KG1 (cell line): ENCODE results near the gene DENND2A.

Experiments
- DNase-seq: peaks from one replicate; lab custom pipeline; 2025; lab: John Stamatoyannopoulos, UW

DENND2A gene

DNA sequence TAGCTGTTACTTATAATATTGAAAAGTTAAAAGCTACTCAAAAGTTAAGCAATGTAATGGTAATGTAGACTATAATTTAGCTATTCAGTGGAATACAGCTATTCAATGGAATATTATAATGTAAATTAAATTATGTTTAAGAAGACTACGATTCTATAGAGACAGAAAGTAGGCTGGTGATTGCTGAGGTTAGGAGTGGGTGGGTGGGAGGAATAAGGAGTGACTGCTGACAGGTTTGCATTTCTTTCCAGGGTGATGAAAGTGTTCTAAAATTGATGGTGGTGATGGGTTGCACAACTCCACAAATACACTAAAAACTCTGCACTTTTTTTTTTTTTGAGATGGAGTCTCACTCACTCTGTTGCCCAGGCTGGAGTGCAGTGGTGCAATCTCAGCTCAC, 21.4 kb downstream of the DENND2A start:
- no peak for DNase-seq

DNA sequence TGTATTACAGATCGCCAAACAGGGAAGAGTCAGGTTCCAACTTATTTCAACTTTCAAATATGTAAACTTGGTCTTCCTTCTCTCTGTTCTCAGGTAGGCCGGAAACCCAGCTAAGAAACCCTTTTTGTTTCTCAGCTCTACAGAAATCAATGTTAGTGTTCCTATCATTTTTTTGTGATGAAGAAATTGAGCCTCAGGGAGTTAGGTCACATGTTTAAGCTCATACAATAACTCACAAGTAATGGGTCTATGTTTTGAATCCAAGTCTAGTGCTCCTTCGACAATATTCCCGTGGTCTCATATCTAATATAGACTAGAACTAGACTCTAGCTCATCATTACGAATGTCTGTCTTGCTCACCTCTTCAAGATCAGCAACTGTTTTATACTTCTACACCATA, 22.3 kb downstream of the DENND2A start:
- no peak for DNase-seq

DNA sequence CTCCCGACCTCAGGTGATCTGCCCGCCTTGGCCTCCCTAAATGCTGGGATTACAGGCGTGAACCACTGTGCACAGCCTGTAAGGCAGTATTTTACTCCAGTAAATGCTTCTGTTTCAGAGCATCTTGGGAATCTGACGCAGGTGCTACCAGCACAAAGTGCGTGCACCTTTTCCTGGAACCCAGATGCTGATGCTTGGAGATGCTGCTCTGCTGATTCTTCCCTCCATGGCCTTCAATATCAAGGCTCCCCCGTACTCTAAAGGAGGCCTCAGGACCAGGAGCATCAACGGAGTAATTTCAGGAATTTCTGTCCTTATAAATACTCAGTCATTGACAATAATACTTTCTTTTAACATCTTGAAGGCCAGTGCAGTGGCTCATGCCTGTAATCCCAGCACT, 23.5 kb downstream of the DENND2A start:
- no peak for DNase-seq

DNA sequence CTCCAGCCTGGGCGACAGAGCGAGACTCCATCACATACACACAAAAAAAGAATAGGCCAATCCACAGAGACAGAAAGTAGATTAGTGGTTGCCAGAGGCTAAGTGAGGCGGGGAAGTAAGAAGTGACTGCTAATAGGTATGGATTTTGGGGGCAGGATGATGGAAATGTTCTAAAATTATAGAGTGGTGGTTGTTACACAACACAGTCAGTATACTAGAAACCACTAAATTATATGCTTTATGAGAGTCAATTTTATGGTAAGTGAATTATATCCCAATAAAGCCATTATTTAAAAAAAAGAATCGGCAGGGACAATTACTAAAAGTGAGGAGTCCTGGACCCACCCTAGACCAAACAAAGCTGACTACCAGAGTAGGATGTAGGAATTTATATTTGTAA, 24.3 kb downstream of the DENND2A start:
- DNase-seq: no peak

DNA sequence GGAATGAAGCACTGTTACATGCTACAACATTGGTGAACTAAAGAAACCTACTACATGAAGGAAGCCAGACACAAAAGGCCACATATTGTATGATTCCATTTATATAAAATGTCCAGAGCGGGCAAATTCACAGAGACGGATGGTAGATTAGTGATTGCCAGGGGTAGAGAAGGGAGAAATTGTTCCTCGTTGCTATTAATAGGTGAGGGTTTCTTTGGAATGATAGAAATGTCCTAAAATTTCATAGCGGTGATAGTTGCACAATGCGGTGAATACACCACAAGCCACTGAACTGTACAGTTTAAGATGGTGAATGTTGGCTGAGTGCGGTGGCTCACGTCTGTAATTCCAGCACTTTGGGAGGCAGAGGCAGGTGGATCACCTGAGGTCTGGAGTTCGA, 29.0 kb downstream of the DENND2A start:
- no peak for DNase-seq

DNA sequence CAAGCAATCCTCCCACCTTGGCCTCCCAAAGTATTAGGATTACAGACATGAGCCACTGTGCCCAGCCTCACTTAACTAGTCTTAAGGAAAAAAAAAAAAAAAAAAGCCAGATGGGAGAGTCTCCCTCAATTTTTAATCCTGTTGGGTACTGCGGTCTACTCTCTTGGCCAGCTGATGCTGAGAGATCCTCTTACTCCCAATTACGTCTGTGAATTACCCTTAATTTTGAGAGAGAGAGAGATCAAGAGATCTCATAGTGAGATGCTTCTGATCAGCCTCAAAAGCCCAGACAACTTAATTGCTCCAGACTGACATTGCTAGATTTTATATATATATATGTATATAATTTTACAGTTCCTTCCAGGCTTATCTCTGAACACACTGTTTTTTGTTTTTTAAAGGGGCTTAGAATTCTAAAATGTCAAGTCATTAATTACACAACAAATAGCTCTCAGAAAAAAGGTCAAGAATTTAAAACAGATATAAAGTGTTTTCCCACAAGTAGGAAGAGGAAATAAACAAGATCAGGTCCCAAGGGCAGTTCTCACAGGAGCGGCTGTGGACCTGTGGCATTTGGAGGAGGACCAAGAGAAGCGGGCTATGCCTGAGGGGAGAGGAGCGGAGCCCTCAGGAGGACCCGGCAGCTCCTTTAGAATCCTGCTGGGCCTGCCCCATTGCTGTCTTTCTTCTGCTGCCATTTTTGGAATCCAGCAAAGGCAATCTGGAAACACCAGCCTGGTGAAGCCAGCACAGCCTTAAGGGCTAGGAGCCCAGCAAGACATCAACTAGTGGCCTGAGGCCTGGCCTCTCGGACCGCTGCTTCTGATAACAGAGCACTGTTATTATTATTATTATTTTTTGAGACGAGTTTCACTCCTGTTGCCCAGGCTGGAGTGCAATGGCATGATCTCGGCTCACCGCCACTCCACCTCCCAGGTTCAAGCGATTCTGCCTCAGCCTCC, 30.1 kb downstream of the DENND2A start:
- no peak for DNase-seq

DNA sequence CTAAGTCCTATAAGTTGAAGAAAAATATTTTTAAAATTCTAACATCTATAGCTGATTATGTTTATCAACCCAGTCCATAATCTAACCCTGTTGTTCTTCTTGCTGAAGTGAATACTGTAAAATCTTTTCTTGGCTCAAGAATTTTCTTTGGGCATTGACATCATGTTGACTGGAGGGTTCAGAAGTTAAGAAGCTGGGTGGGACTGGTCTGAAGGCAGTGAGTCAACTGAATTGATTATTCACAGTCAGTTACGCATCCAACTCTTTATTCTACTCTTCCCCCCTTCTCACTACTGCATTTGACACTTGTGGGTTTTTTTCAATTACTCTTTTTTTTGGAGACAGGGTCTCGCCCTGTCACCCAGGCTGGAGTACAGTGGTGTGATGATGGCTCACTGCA, 31.0 kb downstream of the DENND2A start:
- DNase-seq: no peak

DNA sequence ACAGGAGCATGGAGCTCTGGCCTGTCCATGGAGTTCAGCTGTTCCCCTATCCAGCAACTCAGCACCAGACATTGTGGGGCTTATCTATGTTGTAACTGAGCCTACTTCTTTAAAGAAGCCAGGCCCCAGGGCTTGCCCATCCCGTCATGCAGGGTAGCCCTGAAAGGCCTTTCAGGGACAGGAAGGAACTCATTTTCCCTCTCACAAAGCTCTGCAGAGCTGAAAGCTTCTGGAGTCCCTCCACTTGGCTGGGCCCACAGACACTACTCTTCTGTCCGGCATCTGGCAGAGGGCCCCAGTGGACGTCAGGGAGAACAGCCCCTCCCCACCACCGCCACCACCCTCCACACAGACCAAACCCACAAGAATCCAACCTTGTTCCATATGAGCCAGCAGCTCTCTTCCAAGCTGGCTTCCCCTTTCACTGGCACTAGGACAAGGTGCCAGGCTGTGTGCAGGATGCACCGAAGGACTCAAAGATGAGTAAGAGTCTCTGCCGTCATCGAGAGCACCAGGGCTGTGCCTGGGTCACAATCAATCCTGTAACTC, 33.1 kb downstream of the DENND2A start:
- DNase-seq: no peak

DNA sequence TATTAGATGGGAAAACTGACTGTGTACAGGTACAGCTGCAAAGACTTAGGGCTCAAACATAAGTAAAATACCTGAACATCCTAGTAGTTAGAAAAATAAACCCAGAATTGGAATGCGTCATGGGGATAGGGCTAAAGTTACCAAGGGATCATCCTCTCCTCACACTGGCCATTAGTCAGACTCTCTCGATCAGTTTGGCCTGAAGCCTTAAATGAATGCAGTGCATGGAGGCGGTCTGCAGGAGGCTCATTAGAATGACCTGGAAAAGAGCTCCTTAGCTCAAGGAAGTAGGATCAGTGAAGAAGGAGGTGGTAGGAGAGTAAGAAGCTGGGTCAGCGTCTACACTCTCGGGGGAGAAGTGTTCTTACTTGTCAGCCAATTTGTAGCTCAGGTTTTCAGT, 35.3 kb downstream of the DENND2A start:
- no peak for DNase-seq

DNA sequence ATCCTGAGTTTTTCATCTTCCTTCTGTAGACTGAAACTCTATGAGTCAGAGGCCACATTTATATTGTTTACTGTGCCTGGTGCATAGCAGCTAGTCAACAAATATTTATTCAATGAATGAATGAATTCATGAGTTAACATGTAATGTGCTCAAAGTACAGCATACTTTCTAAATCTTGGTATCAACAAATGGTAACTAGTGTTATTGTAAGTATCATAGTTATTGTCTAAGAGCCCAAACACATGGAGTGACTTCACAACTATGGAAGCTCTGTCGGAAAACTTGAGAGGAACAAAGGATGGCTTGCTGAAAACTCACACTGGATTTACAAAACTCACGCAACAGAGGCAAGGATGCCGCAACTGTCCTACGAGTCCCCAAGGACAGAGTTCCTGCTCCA, 35.9 kb downstream of the DENND2A start:
- no peak for DNase-seq

DNA sequence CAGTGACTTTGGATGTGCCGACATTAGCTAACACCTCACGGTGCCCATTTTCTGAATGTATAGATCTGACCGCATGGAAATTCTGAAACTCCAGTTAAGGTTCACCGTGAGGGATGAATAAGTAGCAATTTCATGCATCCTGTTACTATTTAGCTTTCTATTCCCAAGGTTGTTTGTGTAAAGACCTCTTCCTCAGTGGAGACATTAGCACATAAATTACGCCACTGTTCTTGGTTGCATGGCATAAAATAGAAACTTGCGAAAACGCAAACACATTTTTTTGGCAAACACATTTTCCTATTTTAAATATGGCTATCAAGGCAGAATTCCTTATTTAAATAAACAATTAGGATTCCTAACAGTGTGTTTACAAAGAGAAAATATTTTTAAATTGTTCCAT, 36.5 kb downstream of the DENND2A start:
- no peak for DNase-seq

DNA sequence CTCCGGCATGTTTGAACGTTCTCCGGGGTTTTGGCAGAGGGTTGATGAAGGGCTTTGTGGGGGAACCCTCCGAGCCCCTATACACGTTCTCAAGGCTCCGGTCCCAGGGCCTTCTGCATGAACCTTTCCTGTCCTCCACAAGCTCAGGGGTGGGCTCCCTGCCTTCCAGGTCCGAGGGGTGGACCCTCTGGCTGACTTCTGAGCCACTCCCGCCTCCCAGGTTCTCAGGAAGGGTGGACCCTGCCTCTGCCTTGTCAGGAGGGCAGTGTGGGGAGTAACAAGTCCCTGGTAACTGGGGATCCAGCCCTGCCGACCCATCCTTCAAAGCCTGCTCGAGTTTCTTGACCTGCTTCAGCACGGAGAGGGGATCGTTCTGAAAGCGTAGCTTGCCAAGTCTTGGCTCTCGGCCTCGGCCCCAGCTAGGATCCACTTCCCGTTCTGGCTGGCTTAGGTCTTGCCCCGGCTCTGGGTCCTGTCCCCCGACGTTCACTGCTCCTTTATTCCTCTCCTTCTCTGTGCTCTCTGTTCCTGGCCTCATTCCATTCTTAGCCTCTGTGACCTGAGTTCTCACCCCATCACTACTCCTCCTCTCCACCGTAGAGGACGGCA, 38.9 kb downstream of the DENND2A start:
- no peak for DNase-seq

DNA sequence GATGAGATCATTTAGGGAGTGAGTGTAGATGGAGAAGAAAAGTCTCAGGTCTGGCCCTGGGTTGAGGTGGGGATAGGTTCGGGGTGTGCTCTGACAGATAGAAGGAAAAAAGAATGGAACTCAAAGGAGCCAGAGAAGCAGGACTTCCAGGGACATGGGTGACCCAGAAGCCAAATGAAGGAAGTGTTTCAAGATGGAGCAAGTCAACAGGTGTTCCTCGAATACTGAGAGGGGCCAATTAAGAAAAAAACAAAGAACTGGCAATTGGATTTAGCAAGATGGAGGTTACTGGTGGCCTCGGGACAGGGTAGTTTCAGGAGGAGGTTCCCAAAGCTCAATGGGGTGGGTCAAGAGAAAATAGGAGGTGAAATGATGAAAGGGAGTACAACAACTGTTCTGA, 40.3 kb downstream of the DENND2A start:
- DNase-seq: no peak

DNA sequence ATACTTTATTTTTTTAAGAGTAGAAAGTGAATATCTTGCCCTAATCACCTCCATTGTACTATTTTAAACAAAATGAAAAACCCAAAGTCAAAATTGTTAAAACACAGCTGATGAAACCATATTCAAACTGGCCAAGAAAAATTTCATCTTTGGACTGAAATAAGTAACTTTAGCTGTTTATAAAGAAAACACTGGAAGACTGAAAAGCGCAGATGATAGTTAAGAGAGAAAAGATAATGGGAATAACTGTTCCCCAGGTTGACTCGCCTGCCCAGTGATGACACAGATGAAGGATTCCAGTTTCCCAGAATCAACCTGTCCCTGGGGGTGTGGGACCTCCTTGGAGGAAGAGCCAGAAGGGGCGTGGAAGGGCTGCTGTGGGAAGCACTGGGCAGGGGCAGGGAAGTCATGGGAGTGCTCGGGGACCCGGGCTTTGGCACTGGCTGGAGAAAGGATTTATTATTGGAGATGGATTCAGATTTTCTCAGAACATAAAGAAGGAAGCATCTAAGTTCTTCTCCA, 43.1 kb downstream of the DENND2A start:
- DNase-seq: no peak

DNA sequence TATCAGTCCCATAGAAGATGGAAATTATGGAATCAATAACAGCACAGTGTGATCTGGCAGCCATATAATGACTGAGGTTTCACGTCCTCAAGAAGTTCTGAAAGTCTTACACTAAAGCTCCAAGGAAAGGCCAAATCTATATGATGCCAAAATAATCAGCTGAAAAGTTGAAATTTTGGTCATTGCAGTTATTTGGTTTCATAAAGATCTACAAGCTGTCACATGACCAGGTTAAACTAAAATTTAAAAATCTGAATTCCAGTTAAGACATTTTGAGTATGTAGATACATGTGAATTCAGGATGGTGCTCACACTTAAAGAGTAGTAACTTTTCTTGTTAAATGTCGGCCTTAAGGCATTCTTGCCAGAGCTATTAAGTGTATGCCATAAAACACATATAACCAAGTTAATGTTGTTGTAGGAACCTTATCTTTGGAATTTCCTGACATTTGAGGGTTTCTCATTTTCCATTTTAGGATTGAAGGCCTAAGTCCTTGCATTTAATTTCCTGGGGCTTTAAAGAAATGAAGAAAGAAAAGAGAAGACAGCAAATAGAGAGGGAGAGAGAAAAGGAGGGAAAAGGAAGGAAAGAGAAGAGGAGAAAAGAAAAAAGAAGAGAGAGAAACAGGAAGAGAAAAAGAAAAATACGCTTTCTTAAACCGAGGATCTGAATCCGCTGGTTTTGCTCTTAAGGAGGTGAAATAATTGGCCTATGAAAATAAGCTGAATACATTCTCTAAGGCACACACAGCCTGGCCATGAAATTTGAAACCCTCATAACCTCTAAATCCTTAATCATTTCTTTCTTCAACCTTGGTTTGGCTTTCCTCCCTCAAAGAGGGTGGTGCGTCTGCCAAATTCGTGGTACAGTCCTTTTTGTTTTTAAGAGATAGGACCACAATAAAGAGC, 43.8 kb downstream of the DENND2A start:
- no peak for DNase-seq

DNA sequence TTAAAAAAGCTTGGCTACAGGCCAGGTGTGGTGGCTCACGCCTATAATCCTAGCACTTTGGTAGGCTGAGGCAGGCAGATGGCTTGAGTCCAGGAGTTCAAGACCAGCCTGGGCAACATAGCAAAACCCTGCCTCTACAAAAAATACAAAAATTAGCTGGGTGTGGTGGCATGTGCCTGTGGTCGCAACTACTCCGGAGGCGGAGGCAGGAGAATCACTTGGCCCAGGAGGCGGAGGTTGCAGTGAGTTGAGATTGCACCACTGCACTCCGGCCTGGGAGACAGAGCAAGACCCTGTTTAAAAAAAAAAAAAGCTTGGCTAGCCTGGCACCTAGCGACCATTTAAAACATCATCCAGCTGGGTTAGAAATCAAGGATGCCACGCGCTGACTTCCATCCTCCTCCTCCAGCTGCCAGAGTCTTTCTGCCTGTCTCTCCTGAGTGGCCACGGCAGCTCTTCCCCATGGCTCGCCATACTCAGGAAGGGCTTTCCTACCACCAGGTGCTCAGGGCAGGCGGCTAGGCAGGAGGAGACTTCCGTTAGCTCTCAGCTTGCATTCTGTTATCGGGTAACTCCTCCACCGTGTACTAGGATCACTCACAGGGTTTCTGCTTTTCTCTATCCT, 45.0 kb downstream of the DENND2A start:
- DNase-seq: no peak

DNA sequence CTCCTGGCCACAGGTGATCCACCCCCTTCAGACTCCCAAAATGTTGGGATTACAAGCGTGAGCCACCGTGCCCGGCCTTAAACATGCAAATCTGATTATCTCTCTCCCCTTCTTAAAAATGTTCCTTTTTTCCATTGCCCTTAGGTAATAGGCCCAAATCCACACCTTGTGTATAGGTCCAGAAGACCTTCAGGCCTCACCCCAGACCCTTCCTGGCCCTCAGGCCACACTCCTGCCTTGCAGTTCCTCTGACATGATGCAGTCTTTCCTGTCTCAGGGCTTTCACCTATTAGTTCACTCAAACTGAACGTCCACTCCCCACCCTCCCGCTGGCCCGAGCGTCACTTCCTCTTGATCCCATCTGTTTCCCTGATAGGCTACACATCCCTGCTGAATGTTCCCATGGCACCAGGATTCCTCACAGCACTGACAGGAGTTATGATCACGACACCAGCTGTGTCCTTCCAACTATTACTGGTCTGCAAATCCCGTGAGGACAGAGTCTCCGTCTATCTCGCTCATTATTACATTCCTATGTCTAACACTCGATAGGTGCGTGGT, 46.4 kb downstream of the DENND2A start:
- DNase-seq: no peak

DNA sequence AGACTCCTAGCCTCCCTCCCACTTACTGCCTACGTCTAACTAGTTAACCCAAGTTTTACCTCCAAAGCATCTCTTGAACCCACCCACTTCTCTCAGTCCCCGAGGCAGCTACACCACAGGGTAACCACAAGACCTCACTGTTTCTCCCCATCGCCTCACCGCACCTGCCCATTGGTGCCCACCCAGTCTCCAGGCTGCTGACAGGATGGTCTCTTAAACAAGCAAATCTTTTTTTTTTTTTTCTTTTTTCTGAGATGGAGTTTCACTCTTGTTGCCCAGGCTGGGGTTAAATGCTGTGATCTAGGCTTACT, 47.0 kb downstream of the DENND2A start:
- no peak for DNase-seq

DNA sequence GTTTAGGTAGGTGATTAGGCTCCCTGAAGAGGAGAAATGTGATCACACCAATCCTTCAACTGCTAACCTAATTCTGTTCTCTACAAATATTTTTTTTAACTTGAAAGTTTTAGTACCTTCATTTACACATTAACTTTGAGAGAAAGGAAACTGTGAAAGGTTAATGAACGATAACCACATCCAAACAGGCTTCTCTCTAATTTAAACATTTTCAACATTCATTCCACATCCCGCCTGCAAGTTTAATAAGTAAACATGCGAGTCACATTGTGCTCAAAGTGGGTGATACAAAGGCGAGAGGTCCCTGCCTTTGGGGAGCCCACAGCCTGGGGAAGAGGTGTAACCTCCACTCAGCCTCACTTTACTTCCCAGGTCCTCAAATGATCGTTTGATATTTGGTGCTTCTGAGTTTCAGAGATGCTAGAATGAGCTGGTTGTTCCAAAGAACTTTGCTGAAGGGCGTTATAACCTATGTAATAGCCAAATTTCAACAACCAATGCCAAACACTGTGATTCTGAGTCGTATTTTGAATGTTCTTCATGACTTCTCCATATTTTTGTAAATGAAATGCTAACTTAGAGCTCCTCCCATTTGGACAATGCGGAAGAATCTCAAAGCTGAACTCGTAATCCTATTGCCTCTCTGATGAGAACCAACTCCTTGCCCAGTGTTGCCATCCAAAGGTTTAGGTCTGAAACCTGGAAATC, 47.5 kb downstream of the DENND2A start:
- no peak for DNase-seq

DNA sequence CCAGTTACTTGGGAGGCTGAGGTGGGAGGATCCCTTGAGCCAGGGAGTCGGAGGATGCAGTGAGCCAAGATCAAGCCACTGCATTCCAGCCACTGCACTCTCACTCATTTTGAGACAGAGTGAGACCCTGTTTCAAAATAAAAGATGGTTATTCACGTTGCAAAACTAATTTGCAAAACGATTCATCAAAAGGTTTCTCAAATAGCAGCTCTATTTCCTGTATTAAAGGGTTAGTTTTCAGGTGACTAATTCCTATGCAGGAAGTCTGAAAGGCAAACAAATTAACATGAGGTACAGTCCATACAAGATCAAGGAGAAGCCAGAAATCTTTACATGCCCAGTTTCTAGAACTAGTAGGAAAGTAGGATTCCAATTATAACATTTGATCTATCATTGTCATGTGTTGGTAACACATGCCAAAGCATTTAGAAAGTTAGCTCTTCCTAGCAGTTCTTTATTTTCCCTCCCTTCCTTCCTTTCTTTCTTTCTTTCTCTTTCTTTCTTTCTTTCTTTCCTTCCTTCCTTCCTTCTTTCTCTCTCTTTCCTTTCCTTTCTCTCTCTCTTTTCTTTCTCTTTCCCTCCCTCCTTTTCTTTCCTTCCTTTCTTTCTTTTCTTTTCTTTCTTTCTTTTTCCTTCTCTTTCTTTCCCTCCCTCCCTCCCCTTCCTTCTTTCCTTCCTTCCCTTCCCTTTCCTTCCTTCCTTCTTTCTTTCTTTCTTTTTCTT, 49.3 kb downstream of the DENND2A start:
- no peak for DNase-seq
